HG03108 (cell line): ENCODE results near the gene SH3GL2.

ENCODE experiments used
- ATAC-seq: cut with Tn5 transposase; IDR thresholded peaks from one replicate; pipeline ENCODE4 v1.9.1; 2021; ENCODE audit warnings: moderate library complexity; ENCODE audit not compliant: unreplicated experiment

The SH3GL2 gene

DNA sequence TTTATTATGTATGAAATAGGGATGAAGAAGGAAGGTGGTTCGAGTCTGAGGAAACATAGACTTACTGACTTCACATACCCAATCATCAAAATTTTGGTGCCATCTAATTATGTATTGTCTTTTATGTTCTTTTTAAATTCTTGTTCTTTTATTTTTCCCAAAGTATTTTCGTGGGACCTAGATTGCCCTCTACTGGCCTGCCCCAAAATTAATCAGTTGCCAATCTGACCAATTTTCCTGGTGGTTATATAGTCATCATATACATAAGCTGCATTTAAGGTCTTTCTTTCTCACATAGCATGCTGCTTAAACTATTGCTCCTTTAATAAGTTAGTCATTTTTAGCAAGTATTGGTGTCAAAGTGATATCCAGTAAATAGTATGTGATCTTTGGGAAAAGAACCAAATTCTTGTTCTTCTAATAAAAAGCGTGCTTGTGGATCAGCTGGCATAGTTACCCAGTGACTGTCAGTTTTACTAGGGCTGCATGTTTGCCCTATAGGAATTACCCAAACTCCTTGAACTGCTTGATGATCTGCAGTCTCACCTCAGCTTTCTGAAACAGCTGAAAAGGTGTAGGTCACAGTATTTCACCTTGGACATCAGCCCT, 223.5 kb downstream of the SH3GL2 start:
- ATAC-seq: no peak

DNA sequence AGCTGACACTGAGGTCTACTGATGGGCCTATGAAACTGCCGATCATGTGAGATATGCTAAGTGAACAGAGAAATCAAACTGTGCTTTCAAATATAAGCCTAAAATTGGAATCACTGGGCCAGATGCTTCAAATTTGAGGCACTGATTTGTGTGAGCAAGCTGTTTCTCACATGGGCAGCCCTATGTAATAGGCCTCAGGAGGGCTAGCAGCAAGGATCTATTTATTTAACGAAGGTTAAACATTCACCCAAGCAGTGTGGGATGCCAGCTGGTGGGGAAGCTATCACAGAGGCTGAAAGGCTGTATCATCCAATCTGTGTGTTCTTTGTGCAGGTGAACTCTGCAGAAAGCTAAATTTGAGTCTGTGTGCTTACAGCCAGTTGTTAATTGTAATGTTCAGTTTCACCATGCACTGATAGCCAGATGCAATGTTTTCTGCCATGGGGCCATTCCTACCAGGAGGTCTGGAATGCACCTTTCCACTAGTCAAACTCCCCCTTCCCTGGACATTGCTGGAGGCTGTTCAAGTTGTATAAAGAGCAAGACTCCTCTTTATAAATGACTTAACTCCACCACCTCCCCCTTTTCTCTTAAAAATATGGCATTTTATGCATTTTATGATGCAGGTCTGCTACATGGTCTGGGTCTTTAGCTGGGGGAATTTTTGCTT, 228.9 kb downstream of the SH3GL2 start:
- ATAC-seq: no peak

DNA sequence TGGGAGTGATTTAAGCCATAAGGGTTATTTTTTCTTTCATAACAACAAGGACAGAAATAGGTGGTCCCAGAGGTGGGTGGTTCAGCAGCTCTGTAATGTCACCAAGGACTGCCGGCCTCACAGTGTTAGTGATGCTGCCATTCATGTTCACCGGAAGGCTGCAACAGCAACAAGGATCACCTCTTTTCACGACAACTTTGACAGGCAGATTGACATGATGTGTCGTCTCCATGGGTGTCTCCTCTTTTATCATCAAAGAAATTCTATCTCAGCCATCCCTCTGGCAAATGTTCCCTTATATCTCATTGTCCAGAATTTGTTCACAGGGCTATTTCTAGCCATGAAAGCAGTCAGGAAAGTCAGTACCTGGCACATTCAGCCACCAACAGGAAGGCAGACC, 231.5 kb downstream of the SH3GL2 start:
- no peak for ATAC-seq

DNA sequence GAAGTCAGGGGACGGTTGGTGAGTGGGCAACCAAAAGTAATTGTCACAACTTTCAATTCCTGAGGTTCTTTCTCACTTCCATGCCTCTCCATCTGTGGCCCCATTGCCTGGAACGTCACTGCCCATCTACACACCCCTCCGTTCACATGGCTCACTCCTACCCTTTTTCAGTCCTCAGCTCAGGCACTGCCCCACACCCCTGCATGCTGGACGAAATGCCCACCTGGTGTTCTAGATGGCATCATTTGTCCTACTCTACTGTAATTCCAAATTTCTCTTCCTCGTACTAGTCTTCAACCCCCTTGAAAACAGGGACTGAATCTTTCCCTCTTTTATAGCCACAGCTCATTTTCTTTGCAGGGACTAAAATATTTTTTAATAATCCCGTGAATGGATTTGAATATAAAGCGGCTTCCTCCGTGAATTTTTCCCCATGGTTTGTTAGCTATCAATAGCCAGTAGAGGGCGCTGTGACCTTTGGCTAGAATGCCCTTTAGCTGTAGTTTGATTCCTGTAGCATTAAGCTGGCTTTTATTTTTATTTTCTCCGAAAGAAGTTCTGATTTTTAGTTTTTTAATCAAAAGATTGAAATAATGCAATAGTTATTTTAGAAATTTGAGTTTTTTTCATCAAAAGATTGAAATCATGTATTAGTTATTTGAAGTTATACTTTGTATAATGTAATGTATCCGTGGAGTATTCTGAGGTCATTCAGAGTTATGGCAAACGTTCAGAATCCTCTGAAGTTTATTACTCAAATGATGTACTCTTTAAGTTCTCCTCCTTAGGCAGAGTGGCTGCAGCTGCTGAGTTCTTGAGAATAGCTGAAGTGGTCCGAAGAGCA, 232.1 kb downstream of the SH3GL2 start:
- no peak for ATAC-seq

DNA sequence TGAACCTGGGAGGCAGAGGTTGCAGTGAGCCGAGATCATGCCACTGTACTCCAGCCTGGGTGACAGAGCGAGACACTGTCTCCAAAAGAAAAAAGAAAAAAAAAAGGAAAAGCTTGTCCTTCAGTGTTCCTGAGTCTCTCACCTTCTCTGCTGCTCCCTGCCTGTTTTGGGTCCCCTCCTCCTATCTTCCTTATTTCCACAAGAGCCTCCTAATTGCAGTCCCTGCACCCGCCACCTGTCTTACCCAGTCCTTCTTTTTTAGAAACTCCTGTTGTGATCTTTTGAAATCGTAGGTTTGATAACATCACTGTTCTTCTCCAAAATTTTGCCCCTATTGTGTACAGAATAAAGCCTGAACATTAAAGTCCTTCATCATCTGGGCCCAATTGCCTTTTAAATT, 234.9 kb downstream of the SH3GL2 start:
- ATAC-seq: no peak

DNA sequence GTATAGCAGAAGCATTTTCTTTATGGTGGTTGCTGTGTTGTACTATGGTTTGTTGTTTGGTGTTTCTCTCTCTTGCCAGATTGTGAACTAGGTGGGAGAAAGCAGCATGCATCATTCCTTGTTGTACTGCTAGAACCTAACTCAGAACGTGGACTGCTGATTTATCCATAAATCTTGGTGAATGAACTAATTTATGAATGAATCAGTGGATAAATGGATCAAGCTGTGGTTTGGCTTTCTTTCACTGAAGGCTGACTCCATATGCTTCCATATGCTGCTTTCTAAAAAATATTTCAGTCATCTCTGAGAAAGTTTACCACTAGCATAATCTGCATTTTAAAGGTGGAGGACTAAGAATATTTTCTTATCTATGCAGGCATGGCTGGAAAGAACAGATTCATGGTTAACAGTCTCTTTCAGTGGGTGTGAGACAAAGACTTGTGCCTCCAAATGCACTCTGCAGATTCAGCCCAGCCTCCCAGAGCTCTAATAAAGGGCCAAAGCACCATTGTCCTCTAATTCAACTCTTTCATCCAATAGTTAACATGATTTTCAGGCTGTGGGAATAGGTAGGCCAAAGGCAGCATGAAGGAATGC, 237.7 kb downstream of the SH3GL2 start:
- ATAC-seq: no peak

DNA sequence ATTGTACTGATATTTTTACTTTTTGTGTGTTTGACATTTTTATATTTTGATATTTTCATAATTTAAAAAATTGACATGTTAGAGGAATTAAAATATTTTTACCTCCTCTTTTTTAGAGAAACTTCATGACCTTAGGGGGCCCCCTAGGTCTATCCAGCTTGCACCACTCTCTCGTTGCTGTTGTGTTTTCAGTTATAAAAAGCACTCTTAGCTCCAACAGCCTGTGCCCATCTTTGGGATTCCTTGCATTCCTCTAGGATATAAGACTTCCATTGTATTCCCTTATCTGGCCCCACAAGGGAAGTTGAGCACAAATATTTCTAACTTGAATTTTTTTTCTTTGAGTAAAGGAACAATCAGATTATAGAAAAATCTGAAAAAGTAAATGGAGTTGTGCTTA, 245.3 kb downstream of the SH3GL2 start:
- ATAC-seq: no peak

DNA sequence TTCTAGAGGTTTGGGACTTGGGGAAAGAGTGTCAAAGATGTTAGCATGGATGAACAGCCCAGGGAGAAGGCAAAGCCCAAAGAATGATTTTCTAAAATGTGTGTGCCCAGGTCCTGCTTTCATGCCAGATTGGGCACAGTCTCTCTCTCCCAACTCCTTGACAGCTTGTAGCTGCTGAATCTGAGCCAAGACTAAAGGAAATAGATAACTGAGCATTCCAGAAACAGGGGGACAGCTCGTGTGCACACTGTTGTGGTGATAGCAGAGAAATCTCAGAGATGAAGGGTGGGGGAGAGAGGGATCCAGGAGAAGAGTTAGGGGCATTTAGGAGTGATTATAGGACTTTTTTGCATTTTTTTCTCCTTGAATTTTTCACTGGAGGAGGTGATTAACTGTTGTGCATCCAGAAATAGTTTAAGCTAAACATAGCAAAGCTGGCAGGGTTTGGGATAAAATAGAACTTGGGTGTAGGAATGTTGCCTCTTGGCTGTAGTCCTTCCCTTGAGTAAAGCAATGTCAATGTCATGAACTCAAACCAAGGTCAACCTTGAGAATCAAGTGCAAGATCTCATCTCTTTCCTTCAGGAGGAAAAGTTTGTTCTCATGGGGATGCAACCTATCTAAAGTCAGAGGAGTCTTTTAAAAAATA, 245.9 kb downstream of the SH3GL2 start:
- ATAC-seq: no peak

DNA sequence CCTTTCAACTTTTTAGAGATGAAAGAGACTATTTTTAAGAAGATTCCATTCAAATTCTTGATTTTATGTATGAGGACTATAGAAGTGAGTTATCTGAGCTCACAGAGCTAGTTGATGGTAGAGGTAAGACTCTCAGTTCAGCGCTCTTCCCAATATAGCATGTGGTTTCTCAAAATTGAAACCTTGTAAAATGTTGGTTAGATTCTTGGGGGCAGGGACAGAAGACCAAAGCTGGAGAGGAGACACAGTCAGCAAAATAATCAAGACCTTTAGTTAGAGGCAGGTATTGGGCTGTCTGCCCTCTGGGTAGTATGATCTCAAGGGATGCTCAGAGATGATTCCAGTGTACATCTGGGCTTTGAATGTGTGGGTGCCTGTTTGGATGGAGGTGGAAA, 246.4 kb downstream of the SH3GL2 start:
- no peak for ATAC-seq

DNA sequence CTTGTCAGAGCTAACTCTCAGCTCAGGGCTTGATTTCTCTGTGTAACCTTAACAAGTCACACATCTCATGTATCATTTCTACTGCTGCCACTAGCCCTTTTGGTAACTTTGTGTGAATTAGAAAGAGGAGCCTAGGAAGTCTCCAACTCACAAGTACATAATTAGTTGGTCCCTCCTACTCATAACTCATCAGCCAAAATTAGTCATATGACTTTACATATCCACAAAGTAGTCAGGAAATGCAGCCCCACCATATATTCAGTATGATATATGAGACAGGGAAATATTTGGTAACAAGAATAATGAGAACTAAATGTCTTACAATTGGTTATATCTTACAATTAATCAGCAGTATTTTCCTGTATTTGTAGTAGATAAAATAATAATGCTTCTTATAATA, 250.2 kb downstream of the SH3GL2 start:
- ATAC-seq: no peak

DNA sequence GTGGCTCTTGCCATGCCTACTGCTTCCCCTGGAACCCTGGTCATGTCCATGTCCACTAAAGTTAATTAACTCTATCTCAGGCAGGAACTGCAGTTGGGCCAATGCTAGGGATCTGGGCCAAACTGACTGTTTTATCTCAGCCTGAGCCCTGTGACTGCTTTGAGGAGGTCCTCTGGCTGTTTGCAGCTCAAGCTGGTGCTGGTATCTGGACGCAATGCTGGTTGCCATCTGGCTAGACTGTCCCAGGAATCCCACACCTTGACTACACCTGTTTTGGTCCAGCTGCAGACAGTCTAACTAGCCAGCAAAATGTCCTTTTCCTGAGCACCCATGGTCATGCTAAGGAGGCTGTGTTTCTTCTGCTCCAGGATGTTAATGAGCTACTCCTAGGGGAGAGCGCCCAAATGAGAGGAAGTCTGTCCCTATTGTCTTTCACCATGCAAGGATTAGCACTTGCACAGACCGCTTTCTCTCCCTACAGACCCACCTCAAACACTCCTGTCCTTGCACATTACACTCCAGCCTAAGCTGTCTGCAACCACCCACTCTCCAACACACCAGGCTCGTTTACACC, 251.0 kb downstream of the SH3GL2 start:
- no peak for ATAC-seq

DNA sequence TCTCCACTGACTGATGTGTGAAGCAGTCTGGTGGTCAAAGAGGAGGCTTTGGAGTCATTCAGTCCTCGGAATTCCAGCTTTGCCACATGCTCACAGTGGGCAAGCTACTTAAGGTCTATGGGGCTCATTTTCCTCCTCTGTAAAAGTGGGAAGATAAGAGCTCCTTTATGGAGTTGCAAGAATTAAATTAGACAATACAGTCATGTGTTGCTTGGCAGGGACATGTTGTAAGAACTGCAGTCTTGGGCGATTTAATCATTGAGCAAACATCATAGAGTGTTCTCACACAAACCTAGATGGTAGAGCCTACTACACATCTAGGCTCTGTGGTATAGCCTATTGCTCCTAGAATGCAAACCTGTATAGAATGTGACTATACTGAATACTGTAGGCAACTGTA, 253.9 kb downstream of the SH3GL2 start:
- no peak for ATAC-seq

DNA sequence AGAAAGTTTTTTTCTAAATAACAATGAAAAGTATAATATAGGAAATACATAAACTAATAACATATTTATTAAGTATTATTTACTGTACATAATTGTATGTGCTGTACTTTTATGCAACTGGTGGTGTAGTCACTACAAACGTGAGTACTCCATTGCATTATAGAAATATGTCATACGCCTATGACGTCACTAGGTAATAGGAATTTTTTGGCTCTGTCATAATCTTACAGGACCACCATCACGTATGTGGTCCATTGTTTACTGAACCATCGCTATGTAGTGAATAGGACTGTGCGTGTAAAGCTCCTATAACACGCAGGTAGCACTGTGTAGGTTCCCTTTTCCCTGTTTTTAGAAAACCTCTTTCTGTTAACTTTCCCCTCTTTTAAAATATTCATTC, 255.0 kb downstream of the SH3GL2 start:
- no peak for ATAC-seq

DNA sequence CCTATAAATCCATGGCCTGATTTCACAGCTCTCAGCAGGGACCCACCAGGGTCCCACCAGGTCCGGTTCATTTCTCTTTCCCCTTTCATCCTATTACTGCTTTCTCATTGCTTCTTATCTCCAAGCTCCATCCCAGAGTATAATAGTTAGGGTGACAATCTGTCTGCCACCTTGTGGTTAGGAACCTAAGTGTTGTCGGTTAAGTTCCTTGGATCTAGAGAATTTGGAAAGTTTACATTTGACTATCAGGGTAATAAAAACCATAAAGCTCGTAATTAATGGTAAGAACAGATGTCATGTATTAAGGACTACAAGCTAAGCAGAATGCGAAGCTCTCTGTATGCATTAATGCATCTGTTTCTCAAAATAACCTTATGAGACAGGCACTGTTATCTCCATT, 259.1 kb downstream of the SH3GL2 start:
- no peak for ATAC-seq

DNA sequence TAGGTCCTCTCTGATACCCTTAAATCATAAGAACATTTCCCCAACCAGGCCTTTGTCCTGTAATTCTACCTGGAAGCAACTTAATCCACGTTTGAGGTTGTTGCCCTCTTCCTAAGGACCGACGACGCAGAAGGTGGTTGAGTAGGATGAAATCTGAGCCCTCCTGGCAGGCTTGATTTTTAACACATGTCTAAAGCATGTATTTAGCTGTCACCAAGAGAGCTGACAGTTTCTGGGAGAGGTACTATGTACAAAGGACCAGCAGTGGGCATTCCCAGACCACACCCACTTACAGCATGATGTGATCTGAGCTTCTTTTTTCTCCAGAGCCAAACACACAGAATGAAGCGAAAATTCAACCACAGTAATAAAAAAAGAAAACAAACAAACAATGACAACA, 260.9 kb downstream of the SH3GL2 start:
- no peak for ATAC-seq

DNA sequence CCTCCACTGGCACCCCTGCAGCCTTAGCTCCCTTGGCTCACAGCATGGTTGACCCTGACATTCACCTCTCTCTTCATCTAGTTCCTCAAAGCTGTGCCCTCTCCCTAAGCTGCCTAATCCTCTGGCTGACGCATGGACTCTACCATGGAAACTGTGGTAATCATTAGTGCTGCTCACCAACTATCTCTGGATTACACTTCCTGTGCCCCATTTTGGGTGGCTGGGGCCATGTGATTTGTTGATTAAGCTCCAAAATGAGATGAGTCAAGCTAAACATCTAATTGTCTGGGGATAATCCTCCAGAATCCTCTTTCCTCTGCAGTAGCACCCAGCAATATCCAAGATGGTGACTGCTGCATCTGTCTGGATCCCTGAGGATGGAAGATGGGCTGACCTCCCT, 264.4 kb downstream of the SH3GL2 start:
- no peak for ATAC-seq
